ENCODE data around the gene FCHSD2.
"Not testable (repeated sequence)": the region's sequence is repeated elsewhere in the genome, so short reads cannot be mapped to it uniquely, and the experiment has no call there.

FCHSD2 gene

GRCh38 chr11:73002214-73002613 is 139.9 kb downstream of the FCHSD2 start:
- no peak for DNase-seq

GRCh38 chr11:73001615-73002014 is 140.5 kb downstream of the FCHSD2 start:
- DNase-seq = no peak

- DNase-seq = no peak
These were observed 143.4 kb downstream of the FCHSD2 start for GRCh38 chr11:72998676-72999075.

- no peak for DNase-seq
These were observed 145.2 kb downstream of the FCHSD2 start for GRCh38 chr11:72996959-72997358.

- DNase-seq = no peak
These were observed 152.4 kb downstream of the FCHSD2 start for GRCh38 chr11:72989727-72990126.

- no peak for DNase-seq
These were observed 153.3 kb downstream of the FCHSD2 start for GRCh38 chr11:72988821-72989220.

GRCh38 chr11:72985645-72986044 is 156.5 kb downstream of the FCHSD2 start:
- DNase-seq = no peak

GRCh38 chr11:72984453-72985077 is 157.6 kb downstream of the FCHSD2 start:
- no peak for DNase-seq

GRCh38 chr11:72983560-72983959 is 158.6 kb downstream of the FCHSD2 start:
- no peak for DNase-seq

- DNase-seq = no peak
These were observed 160.0 kb downstream of the FCHSD2 start for GRCh38 chr11:72981971-72982685.

GRCh38 chr11:72981080-72981479 is 161.0 kb downstream of the FCHSD2 start:
- DNase-seq = no peak

GRCh38 chr11:72977782-72978181 is 164.3 kb downstream of the FCHSD2 start:
- not testable (repeated sequence) for DNase-seq

GRCh38 chr11:72976522-72976892 is 165.6 kb downstream of the FCHSD2 start:
- not testable (repeated sequence) for DNase-seq

GRCh38 chr11:72975778-72976521 is 166.2 kb downstream of the FCHSD2 start:
- no peak for DNase-seq

- no peak for DNase-seq
These were observed 167.5 kb downstream of the FCHSD2 start for GRCh38 chr11:72974487-72975205.

GRCh38 chr11:72972496-72973128 is 169.5 kb downstream of the FCHSD2 start:
- no peak for DNase-seq

GRCh38 chr11:72971192-72971967 is 170.7 kb downstream of the FCHSD2 start:
- no peak for DNase-seq

GRCh38 chr11:72970557-72971118 is 171.5 kb downstream of the FCHSD2 start:
- peak; percentile 13 for DNase-seq

- DNase-seq = no peak
These were observed 172.2 kb downstream of the FCHSD2 start for GRCh38 chr11:72969894-72970335.

GRCh38 chr11:72968390-72968789 is 173.7 kb downstream of the FCHSD2 start:
- DNase-seq = no peak

GRCh38 chr11:72965672-72966071 is 176.4 kb downstream of the FCHSD2 start:
- DNase-seq = no peak

GRCh38 chr11:72962717-72963116 is 179.4 kb downstream of the FCHSD2 start:
- no peak for DNase-seq

Data from stimulated activated CD4-positive, alpha-beta T cell treated with anti-CD3 and anti-CD28 coated beads, Interleukin-1b, Interleukin-23, amount 100 ng/mL, for 48 hours (primary cell).